ENCODE measurements around the gene DMBT1.

DMBT1 gene

DNA sequence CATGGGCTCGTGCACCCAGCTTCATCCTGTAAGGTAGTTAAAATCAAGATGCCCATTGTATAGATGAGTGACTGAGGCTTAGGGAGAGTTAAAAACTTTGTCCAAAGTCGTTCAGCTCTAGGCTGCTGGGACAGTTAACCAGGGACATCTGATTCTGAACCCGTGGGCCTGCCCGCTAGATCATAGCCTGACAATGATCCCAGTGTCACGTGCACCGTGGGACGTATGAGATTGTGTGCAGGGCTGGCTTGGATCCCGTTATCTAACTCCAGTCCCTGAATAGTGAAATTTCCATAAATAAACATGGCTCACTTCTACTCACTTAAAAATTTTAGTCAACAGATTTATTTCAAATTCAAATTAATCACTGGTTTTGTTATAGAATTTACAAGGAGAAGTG, 114.2 kb downstream of the DMBT1 start:
- DNase-seq = no peak

DNA sequence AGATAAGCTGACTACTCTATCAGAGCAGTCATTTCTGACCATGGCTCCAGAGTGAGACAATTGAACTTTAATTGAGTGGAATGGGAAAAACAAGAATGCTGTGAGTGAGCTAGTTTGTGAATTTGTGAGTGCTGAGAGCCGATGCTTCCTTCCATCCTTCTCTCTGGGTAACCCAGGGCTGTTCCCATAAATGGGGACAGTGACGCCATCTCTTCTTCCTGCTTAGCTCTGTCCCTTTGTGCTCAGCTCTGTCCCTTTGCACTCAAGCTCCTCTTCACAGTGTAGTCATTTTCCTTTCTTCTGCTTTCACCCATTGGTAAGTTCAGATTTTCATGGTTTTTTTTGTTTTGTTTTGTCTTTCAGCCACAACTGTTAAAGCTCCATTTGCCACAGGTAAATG, 114.7 kb downstream of the DMBT1 start:
- no peak for DNase-seq

GRCh38 chr10:122678266-122678665, 117.7 kb downstream of the DMBT1 start:
- DNase-seq = no peak

DNA sequence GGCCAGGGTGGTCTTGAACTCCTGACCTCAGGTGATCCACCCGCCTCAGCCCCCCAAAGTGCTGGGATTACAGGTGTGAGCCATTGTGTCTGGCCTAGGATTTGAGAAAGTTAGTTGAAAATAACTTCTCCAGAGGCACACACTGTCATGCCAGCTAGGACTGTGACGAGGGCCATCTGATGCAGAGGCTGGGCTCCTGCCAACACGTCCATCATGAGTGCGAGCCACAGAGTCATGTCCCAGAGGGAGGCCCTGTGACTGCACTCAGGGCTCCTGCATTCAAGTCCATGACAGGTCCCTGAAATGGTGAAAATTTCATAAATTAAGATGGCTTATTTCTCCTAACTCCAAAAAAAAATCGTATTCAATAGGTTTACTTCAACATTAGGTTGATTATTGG, 122.0 kb downstream of the DMBT1 start:
- DNase-seq = no peak

DNA sequence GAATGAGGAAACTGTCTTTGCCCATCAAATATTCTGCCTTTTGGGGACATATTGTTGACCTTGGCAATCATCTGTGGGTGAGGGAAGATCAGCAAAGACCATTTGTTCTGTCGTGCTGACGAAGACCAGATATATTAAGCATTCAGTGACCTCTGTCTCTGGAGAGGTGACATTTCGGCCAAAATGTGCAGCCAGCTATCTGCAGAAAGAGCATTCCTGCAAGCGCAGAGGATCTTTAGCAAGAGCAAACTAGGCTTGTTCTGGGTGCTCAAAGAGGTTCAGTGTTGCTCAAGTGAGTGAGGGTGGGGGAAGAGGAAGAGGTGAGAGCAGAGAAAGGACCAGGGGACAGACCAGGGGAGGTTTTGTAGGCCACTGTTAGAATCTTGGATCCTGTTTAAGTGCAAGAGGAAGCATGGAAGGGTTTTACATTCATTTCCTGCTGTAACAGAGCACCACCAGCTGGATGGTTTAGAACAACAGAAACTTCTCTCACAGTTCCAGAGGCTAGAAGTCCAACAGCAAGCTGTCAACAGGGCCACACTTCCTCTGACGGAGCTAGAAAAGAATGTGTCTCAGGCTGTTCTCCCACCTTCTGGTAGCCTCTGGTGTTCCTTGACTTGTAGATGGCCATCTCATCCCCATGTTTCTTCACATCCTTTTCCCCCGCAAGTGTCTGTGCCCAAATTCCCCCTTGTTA, 127.9 kb downstream of the DMBT1 start:
- DNase-seq = no peak

GRCh38 chr10:122689146-122689820, 128.7 kb downstream of the DMBT1 start:
- no peak for DNase-seq

DNA sequence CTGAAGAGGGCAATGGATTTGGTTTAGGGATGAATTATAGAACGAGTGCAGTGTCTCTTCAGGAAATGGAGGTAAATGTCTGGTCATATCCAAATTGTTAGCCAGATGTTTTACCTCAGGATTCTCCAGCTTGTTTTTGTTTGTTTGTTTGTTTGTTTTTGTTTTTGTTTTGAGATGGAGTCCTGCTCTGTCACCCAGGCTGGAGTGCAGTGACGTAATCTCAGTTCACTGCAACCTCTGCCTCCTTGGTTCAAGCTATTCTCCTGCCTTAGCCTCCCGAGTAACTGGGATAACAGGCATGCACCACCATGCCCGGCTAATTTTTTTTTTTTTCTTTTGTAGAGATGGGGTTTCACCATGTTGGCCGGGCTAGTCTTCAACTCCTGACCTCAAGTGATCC, 132.2 kb downstream of the DMBT1 start:
- no peak for DNase-seq

All from CD4-positive, alpha-beta T cell treated with Interleukin-10 for 1 hour (primary cell).